Measurements from ENCODE around the gene RGS3.

Gene RGS3

DNA sequence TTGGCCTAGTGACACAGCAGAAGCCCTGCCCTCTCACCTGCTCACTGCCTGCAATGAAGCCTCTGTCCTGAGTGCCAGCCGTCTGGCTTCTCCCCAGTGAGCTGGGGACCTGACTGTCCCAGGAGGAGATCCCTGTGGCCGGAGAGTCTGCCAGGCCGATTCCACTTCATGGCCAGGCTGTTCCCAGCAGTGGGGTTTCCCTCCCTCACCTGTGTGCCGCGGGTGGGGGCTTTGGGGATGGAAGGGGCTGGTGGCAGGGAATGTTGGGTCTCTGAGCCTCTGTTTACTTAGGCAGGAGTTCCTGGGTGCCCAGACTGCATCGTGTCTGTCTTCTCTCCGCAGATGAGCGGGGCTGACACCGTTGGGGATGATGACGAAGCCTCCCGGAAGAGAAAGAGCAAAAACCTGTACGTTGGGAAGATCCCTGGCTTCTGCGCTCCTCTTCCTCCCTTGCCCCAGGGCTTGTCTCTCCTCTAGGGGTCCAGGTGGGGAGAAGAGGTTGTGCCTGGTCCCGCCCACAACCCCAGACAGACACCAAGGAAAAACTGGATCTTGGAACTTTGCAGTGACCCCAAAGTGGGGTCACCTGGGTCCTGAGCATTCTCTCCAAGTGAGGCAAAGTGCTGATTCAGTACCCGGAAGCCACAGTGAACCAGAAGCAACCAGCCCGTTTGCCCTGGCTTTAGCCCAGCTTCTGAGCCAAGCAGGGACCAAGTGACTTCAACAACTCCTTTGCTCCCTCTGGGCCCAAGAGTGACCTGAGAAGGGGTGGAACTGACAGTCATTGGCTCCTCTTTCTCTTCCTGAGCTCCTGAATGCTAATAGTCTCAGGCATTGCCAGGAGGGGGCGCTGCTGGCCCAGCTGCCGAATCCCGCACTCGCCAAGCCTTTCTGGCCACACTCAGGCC is 127.7 kb downstream of the RGS3 start:
- peak; percentile 66 for DNase-seq

DNA sequence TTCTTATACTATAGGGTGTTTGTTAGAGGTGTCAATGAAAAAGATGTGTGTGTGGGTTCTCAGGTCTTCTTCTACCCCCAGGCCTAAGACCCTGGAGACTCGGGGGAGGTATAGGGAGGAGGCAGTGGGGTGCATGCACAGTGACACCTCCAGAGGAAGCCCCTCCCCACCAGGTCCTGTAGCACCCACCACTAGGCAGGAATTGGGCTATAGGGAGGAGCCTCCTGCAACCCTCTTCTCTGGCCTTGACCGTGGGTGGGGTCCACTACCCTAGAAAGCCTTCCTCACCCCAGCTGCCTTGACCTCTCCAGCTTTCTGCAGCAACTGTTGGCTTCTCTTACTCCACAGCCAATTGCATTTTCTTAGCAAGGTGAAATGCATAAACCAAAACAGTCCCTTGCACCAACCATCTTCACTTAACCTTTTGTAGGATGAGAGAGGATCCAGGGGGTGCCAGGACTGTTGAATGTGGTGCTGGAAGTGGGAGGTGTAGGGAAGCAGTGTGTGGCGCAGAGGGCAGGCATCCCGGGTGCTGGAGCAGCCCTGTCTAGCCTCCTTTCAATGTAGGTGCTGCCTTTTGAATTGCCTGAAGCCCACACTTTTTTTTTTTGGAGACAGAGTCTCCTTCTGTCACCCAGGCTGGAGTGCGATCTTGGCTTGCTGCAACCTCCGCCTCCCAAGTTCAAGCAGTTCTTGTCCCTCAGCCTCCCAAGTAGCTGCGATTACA is 128.5 kb downstream of the RGS3 start:
- DNase-seq: no peak

DNA sequence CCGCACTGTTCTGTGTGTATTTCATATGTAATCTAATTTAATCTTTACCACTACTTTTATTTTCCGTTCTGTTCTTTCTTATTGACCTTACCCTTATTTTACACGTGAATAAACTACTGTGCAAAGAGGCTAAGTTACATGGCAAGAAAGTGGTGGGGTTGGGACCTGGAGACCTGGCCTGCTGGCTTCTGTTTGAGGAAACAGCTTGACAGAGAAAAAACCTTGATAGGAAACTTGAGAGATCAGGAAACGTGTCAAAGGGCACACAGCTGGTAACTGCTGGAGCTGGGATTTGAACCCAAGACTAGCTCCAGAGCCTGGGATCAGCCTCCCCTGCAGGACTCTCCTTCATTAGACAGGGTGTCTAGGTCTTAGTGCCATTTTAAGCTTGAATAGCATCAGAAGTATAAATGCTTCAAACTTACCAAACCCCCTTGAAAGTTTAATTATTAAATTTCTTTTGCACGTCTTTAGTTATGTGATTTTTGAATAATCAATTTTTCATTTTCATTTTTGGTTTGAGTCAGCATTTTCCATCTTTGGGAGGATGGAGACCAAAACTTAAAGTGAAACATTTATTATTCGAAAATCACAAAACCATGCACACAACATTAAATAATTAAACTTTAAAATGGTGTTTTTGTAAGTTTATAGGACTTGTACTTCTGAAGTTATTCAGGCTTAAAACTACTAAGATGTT is 129.5 kb downstream of the RGS3 start:
- DNase-seq: no peak

DNA sequence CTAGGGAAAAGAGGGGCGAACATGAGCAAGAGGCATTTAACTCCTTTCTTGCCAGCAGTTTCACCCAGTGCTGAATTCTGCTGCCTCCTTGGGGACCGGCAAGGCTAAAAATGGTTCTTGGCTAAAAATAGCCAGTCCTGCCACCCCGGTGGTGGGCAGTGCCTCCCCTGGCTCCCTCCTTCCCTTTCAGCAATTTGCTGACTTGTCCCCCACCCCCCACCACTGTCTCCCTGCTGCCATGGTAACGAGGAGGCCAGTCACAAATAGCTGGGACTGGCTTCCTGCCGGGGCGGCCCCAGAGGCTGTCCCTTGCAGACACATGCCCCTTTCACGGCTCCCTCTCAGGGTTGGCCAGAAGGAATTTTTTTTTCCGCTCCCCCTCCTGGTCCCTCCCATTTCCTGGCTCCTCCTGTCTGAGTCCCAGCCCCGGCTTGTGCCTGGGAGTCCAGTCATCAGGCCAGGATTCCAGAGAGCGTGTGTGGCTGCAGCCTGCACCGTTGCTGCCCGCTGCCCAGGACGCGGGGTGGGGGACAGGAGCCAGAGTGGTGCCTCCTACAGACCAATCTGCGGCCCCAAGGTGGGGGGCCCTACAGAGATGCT is 130.3 kb downstream of the RGS3 start:
- DNase-seq: peak; percentile 98

DNA sequence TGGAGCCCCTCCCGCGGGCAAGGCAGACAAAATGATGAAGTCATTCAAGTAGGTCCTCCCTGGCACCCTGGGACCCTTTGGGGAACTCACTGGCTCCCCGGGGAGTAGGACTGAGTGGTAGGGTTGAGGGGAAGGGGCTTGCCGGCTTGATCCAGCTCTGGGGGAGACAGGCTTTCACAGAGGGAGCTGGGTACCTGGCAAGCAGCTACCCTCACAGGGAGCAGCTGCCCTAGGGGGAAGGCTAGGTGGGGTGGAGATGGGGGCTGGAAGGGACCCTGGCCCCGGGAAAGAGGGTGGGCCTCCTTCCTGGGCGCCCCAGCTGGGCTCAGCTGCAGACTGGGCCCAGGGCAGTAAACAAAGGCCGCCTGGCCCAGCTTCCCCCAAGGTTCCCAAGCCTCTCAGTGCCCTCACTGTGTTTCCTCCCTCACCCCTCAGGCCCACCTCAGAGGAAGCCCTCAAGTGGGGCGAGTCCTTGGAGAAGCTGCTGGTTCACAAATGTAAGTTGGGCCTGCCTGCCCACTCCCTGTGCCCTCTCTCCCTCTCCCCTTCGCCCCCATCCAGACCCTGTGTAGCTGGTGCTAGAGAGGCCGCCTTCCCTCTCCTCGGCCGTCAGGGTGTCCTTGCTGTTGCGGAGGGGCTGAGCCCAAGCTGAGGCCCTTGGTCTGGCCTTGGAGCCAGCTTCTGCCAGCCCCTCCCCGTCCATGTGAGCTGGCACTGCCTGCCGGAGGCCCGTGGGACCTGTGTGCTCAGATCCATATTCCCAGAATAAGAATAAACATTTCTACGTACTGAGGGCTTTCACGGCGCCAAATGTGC is 131.2 kb downstream of the RGS3 start:
- DNase-seq: no peak

- DNase-seq: no peak
Observed at GRCh38 chr9:113596616-113597320, 133.2 kb downstream of the RGS3 start.

DNA sequence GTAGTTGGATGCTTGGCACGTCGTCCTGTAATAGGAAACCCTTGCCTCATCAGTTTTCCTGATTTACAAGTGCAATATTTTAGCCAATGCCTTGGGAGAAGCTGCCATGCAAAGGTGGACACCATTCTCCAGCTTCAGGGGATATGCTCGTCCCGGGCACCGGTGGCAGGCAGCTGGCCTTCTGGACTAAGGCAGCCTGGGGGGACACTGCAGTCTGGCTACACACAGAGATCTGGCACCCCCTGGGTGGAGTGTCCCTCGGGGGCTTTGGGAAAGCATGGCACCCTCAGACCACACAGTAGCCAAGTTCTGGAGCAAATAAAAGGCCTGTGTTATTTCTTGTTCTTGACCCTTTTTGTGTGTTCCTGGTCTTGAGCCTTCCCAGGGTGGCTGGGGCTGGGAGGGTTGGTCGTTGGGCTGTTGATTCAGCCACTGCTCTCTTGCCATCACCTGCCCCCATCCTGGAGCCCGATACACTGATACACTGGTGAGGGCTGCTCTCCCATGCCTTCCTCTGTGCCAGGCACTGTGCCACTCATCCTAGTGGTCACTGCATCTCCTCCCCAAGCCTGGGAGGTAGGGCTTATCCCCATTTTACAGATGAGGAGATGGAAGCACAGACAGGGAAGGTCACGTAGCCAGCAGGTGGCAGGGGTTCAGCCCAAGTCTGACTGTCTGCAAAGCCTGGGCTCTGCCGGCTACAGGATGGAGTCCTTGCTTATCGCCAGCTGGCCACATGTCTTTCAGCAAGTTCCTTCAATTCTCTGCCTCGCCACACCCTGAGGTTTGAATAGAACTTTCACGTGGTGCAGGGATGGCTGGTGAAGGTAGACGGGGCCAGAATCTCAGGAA is 134.1 kb downstream of the RGS3 start:
- DNase-seq: no peak

- DNase-seq: no peak
Observed at GRCh38 chr9:113598451-113598850, 134.9 kb downstream of the RGS3 start.

- no peak for DNase-seq
Observed at GRCh38 chr9:113598883-113599282, 135.4 kb downstream of the RGS3 start.

GRCh38 chr9:113599646-113600022 is 136.1 kb downstream of the RGS3 start:
- peak; percentile 95 for DNase-seq

- peak; percentile 51 for DNase-seq
Observed at GRCh38 chr9:113600023-113600823, 136.7 kb downstream of the RGS3 start.

DNA sequence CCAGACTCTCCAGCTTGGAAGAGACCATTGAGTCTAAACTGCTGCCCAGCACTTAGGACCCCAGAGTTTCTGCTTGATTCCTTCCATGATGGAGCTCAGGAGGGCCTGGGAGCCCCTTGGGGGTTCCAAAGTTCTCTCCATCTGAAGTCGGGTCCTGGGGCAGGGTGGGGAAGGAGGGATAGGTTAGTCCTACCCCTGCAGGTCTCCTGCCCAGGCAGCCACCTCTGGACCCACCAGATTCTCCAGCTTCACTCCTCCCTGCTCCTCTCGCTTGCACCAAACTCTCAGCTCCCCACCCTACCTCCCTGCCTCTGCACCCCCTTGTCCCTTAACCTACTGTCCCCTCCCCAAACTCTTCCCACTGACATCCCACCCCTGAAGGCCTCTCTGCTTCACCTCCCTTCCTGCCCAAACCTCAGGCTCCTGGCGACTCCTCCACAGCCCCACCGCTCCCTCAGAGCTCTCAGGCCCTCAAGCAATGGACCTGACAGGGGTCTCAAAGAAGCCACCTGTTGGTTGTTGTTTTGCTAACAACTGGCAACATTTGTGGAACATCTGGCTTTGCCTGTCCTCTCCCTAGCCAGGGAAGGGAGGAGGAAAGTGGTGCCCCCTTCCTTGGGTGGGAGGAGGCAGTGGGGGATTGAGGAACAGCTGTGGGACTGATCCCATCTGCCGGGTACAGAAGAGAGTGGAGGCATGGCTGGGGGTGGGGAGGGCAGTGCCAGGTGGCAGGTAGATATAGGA is 137.5 kb downstream of the RGS3 start:
- no peak for DNase-seq

DNA sequence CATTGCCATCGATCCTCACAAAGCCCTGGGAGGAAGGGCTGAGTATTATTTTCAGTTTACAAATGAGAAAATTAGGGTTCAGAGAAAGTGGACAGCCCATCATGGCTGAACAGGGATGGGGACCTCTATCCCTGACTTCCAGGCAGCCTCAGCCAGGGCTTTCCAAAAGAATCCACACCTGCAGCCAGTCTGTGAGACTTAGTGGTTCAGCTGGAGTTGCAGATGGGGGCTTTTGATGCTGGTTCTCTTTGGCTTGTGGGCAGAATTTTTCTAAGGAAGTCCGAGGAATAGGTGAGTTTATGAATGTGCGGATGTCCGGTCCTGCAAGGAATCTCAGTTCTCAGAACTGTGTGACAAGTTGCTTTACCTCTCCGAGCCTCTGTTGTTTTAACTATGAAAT is 138.1 kb downstream of the RGS3 start:
- no peak for DNase-seq

- peak; percentile 76 for DNase-seq
Observed at GRCh38 chr9:113602126-113603047, 138.9 kb downstream of the RGS3 start.

DNA sequence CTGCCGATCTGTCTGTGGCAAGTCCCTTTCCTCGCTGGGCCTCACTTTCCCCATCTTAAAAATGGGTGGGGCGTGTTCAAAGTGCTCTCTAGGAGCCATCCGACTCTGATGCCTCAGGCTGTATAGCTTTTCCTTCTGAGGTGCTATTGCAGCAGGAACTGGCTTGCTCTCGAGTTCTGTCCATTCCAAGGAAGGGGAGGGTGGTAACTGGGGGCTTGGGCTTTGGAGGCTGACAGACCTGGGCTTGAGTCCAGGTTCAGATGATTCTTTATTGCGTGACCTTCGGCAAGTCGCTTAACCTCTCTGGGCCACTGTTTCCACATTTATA is 139.5 kb downstream of the RGS3 start:
- no peak for DNase-seq

DNA sequence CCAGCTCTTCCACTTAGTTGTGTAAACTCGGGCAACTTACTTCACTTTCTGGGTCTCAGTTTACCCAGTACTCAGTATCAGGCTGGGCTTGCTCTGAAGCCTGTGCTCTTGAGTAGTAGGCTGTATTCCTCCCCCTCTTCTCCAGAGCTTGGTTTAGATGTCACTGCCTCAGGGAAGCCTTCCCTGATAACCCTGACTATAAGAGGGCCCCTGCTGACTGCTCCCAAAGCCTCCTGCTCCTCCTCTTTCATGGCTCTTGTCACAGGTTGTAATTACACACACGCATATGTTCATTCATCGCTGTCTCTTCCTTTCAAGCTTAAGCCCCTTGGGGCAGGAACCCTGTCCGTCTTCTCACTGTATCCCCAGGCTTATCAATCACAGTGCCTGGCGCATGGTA is 140.2 kb downstream of the RGS3 start:
- no peak for DNase-seq

GRCh38 chr9:113604393-113604792 is 140.9 kb downstream of the RGS3 start:
- DNase-seq: no peak

DNA sequence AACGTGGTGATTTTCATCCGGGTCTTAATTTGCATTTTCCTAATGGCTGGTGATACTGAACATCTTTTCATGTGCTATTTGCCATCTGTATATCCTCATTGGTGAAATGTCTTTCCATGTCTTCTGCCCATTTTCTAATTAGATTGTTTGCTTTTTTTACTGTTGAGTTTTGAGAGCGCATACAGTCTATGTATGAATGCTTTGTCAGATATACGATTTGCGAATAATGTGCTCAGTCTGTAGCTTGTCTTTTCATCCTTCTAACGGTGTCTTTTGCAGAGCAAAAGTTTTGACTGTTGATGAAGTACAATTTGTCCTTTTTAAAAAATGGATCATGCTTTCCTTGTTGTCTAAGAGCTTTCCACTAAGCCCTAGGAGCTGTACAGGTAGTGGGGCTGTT is 143.0 kb downstream of the RGS3 start:
- no peak for DNase-seq
